Activated naive CD4-positive, alpha-beta T cell (primary cell): ENCODE data around the gene PDE4B.
"Not testable (repeated sequence)": the region's sequence is repeated elsewhere in the genome, so short reads cannot be mapped to it uniquely, and the experiment has no call there.

Experiments used
- DNase-seq, 4 experiments: peaks; one replicate each; lab custom pipeline; 2025; lab: John Stamatoyannopoulos, UW

The PDE4B gene

DNA sequence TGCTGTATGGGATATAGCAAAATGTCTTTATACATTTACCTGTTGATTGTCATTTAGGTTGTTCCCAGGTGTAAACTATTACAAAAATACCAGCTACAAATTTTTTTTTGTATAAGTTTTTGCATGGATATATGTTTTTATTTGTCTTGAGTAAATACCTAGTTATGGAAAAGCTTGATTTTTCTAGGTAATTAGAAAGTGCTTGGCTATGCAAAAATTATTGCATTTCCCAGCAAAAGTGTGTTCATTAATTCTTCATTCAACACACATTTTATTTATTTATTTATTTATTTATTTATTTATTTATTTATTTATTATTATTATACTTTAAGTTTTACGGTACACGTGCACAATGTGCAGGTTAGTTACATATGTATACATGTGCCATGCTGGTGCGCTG, 22.1 kb downstream of the PDE4B start:
- DNase-seq: no peak

DNA sequence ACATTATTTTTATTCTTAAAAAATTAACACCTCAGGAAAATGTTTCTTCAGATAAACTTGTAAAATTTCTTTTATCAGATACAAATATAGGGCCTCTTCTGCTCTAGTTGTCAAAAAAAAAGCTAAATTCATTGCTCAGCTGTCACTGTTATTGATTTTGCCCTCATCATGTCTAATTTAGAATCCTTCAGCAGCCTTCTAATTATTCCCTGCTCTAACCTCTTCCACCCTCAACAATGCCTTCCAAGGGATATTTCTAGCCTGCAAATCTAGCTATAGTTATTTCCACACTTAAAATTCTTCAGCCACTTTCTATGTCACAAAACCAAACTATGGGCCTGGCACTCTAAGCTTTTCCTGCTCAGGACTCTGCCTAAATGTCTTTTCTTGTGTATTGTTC, 25.2 kb downstream of the PDE4B start:
- no peak for DNase-seq

DNA sequence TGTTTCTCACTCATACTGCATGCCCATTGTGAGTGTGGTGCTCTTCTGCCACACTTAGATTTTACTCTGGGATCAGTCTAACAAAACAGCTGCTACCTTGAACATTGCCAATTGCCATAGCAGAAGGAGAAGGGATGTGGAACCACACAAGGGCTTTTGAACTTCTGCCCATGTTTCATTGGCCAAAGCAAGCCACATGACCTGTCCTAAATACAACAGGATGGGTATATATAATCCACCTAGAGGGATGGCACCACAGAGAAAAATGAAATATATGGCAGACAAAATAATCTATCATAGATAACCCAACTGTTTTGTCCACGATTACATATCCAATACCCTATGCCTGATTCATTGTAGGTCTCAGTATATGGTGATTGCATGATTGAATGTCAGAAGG, 26.3 kb downstream of the PDE4B start:
- DNase-seq: no peak

- no peak for DNase-seq
Observed at GRCh38 chr1:65820983-65821382, 28.3 kb downstream of the PDE4B start.

- DNase-seq: no peak
Observed at GRCh38 chr1:65821386-65821785, 28.7 kb downstream of the PDE4B start.

- DNase-seq: no peak
Observed at GRCh38 chr1:65824103-65824502, 31.4 kb downstream of the PDE4B start.

DNA sequence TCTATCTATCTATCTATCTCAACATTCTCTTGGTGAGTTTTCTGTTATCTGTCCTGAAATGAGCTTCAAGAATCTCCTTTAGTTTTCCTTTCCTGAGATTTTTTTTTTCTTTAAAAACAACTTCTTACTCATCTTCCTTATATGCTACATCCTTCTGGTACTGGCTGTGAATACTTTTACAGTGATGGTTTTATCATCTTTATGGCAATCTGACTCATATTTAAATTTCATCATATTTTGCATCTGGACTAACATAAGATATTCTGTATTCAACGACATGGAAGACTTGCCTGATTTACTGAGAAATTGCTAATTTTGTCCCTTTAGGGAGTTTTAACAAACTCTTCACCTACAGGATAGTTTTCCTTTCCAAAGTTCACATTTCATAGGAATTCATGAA, 33.0 kb downstream of the PDE4B start:
- no peak for DNase-seq

DNA sequence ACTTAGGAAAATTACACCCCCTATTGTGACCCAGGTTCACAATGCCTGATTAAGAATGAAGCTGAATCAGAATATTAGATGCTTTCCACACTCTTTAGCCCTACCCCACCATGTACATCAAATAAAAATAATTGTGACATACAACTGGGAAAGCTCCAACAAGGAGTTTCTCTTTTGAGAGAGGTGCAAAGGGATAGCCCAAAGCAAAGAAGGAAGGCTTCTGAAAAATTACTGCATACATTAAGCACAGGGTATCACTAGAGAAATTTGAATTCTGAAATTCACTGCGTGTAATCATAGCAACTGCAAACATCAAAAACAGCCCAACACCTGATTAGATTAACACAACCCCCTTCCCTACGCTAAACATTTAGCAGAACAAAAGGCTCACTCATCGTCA, 34.1 kb downstream of the PDE4B start:
- DNase-seq: no peak

GRCh38 chr1:65827346-65827745, 34.7 kb downstream of the PDE4B start:
- DNase-seq: no peak

DNA sequence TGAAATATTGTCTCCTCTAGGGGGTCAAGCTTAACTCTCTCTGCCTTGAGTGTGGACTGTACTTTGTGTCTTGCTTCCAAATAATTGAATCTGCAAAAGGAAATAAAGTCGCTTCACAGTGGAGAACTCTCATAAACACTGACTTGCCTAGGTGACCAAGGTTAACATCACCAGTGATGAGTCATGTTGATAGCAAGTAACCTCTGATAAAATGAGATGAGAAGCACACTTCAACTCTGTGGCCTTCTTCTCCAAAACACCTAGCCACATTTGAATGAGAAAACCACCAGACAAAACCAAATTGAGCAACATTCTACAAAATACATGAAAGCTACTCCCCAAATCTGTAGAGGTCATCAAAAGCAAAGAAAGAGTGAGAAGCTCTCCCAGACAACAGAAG, 37.6 kb downstream of the PDE4B start:
- no peak for DNase-seq

DNA sequence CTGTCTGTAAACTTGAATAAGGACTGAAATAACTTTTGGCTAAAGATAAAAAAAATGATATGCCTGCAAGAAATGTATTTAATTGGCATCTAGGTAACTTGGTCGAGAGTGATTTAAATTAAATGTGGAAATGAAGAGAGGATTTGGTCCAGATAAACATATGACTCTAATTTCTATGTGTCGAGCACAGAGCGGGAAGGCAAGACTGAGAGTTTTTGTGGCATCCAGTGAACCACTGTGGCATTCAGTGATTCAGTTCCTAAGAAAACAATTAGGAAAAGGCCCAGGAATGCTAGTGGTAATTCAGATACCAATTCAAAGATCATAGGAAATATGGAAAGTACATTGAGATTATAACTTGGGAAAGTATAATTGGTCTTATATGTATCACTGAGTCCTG, 39.6 kb downstream of the PDE4B start:
- no peak for DNase-seq

DNA sequence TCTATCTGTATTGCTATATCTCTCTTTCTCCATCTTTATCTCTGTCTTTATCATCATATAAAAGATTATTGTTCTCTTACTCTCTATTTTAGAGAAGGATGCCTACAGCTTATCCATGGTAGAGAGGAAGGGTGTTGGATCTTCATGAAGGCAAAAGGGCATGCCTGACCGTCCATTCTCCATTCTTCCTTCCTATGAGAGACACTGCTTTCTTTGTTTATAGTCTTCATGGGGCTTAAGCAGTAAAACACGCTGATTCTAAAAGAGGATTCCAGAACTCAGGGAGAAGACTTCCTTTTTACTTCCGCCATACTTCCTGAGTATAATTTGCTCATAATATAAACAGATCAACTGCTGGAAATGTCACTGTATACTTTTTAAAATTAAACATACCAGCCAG, 44.0 kb downstream of the PDE4B start:
- no peak for DNase-seq

DNA sequence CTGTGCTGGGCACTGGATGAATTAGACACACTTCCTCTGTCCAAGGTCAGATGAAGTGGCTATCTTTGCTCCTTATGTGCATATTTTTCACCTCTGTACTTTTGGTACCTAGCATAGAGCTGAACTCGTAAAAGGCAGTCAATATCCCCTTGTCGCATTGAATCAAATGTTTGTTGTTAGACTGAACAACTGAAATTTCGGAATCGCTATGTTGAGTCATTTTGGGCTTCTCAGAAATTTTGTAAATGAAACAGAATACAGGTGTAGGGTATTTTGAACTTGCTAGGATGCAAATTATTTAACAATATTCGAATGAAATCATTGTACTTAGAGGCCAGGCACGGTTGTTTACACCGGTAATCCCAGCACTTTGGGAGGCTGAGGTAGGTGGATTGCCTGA, 48.0 kb downstream of the PDE4B start:
- no peak for DNase-seq

DNA sequence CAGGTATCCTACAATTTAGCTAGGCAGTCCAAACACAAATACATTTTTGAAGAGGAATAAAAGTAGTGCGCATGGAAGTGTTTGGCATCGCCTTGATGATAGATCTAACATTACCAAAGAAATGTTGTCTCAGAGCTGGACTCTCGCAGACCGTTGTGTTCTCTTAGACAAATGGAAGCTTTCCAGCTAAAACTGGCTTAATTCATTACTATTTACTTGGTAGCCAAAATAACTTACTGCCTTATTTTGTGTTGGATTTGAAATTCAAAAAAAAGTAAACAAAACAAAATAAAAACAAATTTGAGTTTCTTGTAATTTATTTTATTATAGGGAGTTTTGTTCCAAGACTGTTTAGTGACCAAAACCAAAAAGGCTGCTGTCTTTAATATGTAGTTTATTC, 51.6 kb downstream of the PDE4B start:
- DNase-seq: no peak

DNA sequence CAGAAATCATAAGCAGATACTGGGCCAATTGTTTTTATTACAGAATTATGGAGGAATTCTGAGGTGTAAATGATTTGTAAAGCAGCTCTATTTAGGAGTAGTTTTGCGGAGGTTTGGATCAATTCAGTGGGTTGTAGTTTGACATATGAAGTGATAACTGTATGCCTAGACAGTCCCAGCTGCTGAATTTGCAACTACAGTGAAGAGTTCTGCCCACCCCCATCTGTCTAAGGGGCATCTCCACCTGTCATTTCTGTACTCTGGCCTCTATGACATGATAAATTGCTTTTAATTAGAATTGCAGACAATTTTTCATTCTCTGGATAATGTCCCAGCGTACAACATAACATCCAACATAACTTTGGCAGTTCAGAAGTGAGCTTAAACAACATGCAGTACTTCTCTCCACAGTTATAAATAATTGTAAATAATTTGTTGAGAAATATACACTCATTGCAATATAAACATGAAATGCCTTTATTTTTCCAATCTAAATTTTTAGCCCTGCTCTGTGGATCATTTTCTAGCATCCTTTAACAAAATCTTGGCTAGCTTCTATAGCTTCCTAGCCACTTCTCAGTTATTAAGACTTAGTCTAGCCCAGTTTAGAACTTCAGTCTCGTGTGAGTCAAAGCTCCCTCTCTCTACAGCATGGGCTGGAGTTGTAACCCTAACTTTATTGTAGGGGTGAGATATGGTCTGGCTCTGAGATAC, 52.3 kb downstream of the PDE4B start:
- no peak for DNase-seq

- no peak for DNase-seq
Observed at GRCh38 chr1:65845535-65846060, 52.9 kb downstream of the PDE4B start.

- no peak for DNase-seq
Observed at GRCh38 chr1:65846866-65847265, 54.2 kb downstream of the PDE4B start.

DNA sequence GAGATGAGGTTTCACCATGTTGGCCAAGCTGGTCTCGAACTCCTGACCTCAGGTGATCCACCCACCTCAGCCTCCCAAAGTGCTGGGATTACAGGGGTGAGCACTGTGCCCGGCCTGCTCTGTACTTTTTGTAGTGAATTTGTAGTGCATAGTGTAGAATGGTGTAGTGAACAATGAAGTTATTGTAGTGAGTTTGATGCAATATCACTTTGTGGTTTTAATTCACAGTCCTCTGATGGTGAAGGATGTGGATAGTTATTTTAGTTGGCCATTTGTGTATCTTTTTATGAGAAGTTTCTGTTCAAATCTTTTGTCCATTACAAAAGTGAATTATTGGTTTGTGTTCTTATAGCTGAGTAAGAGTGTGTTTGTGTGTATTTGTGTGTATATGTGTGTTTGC, 57.6 kb downstream of the PDE4B start:
- no peak for DNase-seq

DNA sequence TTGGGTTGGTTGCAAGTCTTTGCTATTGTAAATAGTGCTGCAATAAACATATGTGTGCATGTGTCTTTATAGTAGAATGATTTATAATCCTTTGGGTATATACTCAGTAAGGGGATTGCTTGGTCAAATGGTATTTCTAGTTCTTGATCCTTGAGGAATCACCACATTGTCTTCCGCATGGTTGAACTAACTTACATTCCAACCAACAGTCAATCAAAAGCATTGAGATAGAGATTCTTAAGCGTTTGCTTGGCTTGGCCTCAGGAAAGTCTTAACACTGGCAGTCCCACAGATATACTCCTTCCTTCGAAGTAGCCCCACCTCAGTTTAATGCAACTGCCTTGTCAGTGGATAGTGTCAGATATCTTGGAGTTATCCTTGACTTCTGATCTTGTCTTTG, 63.9 kb downstream of the PDE4B start:
- DNase-seq: not testable (repeated sequence)

- no peak for DNase-seq
Observed at GRCh38 chr1:65866439-65866838, 73.7 kb downstream of the PDE4B start.

DNA sequence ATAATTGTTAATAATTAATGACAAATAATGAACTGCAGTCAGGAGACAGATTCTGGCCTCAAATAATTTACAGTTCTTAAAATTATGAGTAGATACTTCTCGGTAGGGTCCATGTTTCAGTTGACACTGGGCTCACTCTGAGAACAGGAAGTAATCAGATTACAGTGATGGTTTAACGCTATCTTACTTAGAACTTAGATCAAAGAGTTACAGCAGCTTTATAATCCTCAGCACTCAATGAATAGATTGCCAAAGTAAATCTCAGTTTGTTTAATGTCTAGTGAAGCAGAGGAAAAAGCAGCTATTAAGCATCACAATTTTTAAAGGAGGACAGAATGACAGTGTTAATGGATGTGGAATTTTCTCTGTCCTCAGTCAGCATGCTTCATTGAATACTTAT, 79.6 kb downstream of the PDE4B start:
- no peak for DNase-seq

DNA sequence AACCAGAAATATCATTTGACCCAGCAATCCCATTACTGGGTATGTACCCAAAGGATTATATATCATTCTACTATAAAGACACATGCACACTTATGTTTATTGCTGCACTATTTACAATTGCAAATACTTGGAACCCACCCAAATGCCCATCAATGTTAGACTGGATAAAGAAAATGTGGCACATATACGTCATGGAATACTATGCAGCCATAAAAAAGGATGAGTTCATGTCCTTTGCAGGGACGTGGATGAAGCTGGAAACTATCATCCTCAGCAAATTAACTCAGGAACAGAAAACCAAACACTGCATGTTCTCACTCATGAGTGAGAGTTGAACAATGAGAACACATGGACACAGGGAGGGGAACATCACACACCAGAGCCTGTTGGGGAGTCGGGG, 85.6 kb downstream of the PDE4B start:
- not testable (repeated sequence) for DNase-seq

- DNase-seq: no peak
Observed at GRCh38 chr1:65880611-65881010, 87.9 kb downstream of the PDE4B start.

DNA sequence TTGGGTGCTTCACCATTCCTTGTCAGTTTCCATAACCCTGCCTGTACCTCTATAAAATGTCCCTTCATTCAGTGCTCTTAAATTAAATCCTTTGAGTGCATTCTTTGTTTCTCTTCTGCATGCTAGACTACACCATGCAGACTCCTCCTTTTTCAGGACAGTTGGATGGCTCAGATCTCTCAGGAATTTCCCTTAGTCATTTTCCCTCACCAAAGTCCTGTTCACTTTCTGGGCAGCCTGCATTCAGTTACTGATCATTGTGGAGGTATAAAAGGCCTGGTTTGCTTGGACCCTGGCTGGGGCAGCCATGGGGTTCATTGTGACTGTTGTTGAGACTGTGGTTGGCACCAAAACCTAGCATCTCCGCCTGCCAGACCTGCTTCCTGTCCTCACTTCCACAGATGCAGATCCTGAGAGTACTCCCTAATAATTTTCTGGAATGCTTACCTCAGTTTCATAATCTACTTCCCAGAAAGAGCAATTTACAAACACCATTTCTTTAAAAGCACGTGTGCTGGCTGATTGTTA, 88.4 kb downstream of the PDE4B start:
- DNase-seq: no peak
